GM18517 (cell line): ENCODE measurements around the gene MLF2.

Experiments used
- ATAC-seq: cut with Tn5 transposase; IDR thresholded peaks from one replicate; pipeline ENCODE4 v1.9.1; 2021; ENCODE audit warnings: mild to moderate bottlenecking, moderate library complexity; ENCODE audit not compliant: unreplicated experiment

Gene MLF2, protein sequence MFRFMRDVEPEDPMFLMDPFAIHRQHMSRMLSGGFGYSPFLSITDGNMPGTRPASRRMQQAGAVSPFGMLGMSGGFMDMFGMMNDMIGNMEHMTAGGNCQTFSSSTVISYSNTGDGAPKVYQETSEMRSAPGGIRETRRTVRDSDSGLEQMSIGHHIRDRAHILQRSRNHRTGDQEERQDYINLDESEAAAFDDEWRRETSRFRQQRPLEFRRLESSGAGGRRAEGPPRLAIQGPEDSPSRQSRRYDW

DNA sequence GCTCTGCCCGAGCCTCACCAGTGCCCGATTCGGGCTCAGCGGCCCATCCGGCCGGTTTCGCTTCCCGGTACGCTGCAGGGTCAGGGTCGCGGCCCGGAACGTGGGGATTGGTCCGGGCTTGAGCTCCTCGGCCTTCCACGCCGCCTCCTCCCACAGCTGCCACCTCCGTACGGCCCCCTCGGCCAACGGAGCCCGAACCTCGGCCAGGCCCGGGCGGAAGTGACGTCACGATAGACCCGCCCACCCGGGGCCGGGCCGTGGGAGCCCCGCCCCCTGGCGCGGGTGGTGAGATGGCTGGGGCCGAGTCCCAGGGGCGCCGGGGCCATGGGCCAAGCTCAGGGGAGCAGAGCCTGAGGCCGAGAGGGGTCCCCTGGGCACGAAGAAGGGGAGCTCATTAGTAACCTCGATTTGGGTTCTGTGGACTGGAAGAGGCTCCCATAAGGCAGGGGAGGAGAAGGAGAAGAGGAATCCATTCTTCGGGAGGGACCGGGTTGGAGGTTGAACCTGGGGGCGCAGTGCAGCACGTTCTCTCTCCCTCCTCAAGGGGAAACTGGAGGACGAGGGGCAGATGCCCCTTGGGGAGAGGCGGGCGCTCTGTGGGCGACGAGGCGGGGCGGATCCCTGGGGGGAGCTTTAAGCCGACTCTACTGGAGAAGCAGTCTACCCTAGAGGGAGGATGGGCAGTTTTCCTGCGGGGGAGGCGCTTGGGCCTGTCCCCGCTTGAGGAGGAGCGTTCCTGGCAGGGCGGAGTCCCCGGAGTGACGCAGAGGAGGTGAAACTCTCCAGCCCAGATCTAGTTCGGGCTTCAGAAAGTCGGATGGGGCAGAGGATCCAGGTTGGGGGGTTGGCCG is at the start of gene MLF2:
Gene MLF2 (minus strand): TSS at position 221 of the 851 bp plus-strand sequence. CDS start 807 bp downstream, outside the sequence.
- peak; percentile 83 for ATAC-seq

DNA sequence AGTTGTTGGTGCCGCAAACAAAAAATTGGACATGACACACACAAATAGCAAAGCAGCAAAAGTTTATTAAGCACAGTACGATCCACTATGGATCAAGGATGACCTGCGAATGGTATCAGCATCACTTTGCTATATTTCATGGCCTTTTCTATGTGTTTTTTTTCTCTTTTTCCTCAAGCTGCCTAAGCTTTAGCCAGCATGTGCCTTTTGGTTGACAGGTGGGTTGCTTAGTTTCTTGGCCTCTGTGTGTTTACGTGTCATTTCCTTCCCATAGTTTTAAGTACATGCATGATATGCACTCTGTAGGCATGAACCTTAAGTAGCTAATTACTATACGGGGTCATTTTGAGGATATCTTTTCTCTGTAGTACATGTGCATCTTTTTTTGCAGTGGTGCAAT is 46.2 kb upstream of the MLF2 start:
- no peak for ATAC-seq

DNA sequence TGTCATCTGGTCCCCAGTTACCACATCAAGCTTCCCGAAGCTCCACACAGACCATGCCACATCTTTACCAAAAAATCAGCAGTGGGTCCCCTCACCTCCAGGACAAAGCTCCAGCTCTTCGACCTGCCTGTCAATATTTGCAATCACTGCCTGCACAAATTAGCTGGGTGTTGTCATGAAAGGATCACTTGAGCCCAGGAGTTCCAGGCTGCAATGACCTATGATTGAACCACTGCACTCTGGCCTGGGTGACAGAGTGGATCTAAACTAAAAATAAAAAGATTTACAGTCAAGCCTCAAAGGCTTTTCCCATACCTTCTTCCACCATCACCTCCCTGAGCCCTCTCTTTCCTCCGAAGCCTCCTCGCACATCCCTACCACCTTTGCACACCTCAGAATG is 43.6 kb upstream of the MLF2 start:
- ATAC-seq, result no peak

DNA sequence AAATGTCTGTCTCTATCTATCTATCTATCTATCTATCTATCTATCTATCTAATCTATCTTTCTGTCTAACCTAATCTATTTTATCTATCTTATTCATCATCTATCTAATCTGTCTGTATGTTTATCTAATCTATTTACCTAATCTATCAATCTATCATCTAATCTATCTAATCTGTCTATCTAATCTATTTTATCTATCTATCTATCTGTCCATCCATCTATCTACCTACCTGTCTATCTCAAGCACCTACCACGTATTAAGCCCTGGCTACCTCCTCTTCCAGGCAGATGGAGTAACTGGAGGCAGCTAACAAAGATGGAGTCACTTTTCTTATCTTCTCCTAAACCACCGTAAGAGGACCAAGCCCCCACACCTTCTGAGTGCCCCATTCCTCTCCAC is 42.1 kb upstream of the MLF2 start:
- ATAC-seq, result no peak

DNA sequence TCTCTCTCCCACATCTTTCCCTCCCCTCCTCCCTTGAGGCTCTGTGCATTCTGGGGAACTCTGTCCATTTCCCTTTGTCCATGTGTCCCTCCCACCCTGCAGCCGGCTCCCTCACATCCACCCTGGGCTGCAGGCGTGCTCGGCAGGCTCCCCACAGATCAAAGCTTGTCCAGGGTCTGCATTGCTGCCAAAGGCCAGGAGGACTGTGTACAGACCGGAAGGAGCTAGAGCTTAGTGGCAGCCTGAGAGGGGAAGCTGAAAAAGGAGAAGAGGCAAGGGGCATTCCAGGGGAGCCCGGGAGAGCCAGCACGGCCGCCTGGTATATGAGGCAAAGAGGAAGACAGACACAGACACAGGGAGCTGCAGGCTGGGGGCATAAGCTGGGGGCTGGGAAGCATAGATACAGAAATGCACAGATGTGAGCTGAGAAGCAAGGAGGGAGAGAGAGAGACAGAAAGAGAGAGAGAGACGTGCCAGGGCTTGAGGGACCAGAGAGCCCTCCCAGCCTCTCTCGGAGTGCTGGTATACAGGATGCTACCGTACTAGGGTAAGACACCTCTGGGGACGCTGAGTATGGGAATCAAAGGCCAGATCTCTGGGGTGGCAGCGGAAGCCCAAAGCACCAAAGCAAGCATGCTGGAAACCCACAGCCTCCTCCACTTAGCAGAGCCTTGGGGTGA is 39.7 kb upstream of the MLF2 start:
- ATAC-seq, result no peak

DNA sequence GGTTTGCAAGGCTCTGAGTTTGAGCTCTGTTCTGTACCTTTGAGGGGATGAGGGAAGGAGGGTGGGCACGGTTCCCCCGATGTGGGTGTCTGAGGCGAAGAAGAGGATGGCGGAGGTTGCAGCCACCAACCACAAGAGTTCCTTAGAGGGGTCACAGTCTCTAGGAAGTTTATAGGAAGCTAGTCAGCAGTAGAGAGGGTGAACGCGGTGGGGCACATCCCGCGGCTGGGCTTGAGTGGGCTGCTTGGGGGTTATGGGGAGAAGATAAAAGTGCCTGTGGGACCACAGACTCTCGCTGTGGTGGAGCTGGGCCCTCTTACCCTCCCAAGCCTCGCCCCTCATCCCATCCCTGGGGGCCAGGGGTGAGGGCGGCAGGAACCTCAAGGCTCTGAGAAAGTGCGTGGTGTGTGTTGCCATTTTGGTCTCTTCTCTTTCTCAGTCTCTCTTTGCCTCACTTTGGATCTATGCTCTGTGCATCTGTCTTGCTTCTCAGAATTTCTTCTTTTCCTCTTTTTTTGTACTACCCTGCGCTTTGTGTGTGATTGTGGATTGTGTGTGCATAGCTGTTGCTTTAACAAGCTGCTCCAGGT is 39.1 kb upstream of the MLF2 start:
- no peak for ATAC-seq

DNA sequence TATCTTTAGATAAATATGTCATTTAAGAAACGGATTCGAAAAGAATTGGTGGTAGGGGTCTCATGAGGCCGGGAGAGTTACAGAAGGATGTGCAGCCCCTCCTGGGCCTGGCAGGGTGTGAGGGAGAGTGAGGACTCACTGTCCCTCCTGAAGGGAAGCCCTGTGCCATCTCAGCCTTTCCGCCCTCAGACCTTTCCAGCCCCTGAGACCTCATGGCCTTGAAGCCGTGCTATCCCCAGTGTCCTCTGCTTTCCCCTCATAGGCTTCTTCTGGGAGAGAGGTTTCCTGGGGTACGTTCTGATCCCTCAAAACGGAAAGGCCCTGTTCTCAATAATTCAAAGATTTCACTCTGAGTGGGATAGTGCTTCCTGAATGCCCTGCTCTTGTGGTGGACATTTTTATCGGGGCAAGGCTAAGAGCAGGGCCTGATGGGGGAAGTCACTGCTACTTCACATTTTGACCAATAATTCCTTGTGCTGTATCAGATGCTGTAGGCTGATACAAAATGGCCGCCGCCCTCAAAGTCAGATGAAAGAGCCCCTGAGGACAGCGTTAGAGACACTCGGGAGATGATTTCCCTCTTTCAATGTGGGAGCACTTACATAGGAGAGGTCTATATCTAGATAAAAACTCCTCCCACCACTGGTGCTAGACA is 37.7 kb upstream of the MLF2 start:
- ATAC-seq, result no peak

DNA sequence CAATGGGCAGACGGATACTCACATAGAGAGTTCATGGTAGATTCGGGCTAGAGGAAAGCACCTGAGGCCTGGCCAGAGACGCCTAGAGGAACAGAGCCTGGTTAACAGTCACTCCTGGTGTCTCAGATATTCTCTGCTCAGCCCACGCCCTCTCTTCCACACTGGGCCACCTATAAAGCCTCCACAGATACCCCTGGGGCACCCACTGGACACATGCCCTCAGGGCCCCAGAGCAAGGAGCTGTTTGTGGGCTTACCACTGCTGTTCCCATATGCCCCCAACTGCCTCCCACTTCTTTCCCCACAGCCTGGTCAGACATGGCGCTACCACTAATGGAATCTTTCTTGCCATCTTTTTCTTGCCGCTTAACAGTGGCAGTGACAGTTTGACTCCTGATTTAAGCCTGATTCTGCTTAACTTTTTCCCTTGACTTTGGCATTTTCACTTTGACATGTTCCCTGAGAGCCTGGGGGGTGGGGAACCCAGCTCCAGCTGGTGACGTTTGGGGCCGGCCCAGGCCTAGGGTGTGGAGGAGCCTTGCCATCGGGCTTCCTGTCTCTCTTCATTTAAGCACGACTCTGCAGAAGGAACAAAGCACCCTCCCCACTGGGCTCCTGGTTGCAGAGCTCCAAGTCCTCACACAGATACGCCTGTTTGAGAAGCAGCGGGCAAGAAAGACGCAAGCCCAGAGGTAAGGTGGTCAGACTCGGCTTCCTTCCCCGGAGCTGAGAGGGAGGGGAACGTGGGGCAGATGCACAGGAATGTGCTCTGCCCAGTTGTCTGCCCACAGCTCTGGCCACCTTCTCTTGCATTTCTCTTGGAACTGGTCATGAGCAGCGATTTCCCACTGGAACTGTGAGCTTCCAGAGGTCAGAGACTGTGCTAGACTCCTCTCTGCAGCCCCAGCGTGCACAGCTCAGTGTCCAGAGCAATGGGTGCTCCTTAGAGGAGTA is 36.3 kb upstream of the MLF2 start, which contains the start of gene CD4:
Gene CD4 (plus strand): TSS at position 557 of the 953 bp plus-strand sequence. CDS start 10,611 bp downstream, outside the sequence.
- no peak for ATAC-seq

DNA sequence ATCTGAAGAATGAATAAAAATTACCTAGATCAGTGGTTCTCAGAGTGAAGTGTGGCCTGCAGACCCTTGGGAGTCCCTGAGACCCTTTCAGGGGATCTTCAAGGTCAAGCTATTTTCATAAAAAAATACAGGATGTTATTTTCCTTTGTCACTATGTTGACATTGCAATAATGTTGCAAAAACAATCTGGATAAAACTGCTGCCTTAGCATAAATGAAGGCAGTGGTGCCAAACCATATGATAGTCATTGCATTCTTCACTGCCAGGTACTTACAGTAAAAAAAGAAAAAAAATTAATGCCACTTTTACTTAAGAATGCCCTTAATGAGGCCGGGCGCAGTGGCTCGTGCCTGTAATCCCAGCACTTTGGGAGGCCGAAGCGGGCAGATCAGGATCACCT is 34.4 kb upstream of the MLF2 start:
- ATAC-seq, result no peak

DNA sequence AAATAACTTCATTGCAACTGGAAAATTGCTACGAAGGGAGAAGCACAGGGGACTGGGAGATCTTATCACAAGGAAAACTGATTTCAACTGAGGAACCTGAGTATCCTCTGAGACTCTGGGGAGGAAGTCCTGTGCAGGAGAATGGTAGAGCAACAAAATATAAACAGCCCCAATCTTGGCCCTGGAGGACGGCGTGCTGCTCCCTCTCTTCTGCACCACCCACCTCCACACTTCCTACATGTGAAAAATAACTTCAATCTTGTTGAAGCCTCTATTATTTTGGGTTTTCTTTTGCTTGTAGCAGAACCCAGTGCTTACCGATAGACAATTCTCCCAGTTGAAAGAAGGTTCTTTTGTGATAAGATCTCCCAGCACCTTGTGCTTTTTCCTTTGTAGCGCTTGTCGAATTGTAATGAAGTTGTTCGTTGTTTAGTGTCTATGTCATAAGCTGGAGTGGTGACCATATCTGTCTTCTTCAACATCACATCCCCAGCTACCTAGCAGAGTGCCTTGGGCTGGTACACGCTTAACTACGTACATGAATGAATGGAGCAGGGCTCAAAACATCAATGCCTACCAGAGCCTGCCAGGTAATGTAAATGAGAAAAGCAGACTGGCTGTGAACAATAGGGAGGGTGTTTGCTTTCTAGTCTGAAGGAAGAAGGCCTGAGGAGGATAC is 33.6 kb upstream of the MLF2 start:
- ATAC-seq, result no peak

DNA sequence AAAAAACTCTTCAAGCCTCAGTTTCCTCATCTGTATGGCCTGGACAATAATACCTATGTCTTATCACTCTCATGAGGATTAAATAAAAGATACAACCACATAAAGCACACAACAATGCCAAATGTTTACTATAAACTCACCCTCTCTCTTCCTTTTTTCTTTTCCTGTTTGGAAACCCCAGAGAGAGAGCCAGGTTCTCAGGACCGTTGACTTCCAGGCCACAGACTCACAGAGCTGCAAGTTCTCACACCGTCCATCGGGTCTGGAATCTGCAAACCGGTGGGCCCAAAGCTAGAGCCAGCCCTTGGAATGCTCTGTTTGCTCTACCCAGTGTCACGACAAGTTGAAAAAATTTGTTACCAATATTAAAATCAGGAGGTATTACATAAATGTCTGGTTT is 31.8 kb upstream of the MLF2 start:
- ATAC-seq, result no peak

DNA sequence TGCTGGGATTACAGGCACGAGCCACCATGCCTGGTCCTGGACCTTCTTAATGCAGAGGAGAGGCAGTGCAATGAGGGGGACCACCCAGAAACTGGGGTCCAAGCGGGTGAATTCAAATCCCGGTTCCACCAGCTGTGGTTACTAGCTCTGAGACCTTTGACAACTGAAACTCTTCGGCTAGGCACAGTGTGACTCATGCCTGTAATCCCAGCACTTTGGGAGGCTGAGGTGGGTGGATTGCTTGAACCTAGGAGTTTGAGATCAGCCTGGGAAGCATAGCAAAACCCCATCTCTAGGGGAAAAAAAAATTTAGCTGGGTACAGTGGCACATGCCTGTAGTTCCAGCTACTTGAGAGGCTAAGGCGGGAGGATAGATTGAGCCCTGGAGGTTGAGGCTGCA is 31.4 kb upstream of the MLF2 start:
- no peak for ATAC-seq

DNA sequence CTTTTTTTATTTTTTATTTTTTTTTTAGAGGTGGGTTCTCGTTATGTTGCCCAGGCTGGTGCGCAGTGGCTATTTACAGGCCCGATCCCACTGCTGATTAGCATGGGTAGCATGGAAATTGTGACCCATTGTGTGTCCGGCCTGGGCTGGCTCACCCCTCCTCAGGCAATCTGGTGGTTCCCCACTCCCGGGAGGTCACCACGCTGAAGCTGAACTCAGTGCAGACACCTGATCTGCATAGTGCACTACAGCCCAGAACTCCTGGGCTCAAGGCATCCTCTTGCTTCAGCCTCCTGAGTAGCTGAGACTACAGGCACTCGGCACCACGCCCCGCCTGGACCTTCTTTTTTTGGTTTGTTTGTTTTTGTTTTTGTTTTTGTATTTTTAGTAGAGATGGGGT is 30.9 kb upstream of the MLF2 start:
- no peak for ATAC-seq

DNA sequence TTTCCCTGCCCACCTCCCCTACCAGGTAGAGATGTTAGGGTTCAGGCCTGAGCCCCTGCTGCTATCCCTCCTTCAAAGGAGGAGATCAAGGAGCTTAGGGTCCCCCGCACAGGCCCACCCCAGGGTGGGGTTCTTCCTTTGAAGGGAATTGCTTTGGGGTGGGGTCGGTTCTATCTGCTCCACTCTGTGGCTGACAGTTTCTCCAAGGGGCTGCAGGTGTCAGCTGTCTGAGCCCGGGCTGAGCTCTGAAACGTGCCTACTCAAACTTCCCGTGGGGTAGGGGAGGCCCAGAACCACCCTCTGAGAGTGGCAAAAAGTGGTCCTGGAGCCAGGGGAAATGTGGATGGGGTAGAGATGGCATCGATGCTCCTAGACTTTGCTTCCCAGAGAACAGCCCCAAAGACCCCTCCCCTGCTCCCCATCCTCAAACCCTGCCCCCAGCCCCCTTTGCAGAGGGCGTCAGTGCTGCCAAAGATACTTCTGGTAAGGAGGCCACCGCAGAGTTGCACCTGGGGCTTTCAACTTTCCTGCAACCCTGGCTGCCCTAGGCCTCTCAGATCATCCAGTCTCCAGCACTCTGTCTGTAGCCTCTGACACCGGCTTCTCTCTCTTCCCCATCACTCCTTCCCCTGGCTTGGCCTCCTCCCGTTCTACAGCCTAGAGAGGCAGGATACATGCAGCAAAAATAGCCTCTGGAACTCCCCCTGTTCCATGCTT is 30.1 kb upstream of the MLF2 start:
- no peak for ATAC-seq

DNA sequence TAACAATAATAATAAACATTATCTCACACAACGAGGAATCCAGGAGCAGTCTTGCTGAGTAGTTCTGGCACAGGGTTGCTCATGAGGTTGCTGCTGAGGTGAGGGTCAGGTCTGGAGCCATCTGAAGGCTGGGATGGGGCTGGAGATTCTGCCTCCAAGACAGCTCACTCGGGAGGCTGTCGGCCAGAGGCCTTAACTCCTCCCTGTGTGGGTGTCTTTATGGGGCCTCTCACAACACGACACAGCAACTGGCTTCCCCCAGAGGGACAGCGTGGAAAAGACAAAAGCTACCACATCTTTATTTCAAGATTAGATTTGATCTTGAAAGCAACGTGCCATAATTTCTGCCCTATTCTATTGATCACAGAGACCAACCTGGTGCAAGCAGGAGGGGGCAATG is 29.2 kb upstream of the MLF2 start:
- ATAC-seq, result no peak

DNA sequence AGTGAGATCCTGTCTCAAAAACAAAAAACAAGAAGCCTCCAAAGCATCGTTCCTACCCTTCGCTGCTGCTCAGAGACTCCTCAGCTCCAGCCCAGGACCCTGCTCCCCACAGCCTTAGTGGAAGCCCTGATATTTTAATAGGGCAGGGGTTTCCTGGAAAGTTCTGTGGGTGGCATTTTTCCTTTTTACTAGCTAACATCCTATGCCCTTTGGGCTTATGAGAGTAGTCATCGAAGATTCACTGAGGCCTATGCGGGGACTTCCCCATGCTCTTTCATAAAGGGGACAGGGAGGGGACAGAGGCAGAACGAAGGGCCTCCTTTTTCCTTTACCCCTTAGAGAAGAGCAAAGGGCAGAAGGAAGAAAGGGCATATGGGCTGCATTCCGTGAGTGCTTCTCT is 27.6 kb upstream of the MLF2 start:
- no peak for ATAC-seq

DNA sequence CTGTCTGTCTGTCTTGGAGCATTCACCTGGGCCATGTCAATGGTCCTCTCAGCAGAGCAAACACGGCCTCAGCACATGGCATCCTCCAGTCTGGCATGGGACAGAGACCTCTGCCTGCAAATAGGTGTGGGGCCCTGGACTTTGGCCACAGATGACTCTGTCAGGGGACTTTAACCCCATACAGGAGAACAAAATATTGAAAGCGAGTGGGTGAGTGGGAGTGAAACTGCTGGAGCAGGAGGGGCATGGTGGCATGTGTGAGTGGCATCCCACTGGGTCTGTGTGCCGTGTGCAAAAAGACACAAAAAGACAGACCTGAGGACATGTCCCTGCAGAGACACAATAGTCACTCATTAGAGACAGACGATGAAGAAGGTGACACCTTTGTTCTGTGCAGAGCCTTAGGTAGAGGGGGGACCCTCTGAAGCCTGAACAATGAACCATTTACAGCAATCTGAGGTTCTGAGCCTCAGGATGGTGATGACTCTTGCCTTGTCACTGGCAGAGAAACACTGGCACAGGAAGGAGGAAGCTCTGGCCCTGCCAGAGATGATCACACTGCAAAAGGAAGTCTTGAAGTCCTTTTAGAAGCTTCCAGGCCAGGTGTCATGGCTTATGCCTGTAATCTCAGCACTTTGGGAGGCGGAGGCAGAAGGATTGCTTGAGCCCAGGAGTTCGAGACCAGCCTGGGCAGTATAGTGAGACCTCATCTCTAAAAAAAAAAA is 26.9 kb upstream of the MLF2 start:
- no peak for ATAC-seq
